Testis (tissue), 2 donors: ENCODE data around the gene OR4M1.

Experiments
- CTCF ChIP-seq, 3 experiments: fragments of 450-650 bp in 2 of 3; fragments of 200-600 bp in 1 of 3; sonication (generic) in 1 of 3; IDR thresholded peaks; one replicate each; pipeline ENCODE4 v1.5.1; 2016 to 2019; ENCODE audit warnings: antibody characterized with exemption in 3 of 3, mild to moderate bottlenecking in 2 of 3, moderate library complexity in 1 of 3
- POLR2A ChIP-seq: fragments of 450-650 bp; IDR thresholded peaks from one replicate; pipeline ENCODE4 v1.6.1; 2017; ENCODE audit warnings: antibody characterized with exemption, mild to moderate bottlenecking, moderate library complexity

GRCh38 chr14:19799880-19800279 lies 26.6 kb downstream of the OR4M1 start:
- TF ChIP-seq POLR2A (no peak), CTCF (IDR thresholded peaks at IDR 0.05) (no peak)
